C4-2B (cell line): ENCODE results near the gene OSBPL6.

Experiments used
- CTCF ChIP-seq: fragments of 450-650 bp; conservative IDR thresholded peaks from 2 replicates; pipeline ENCODE4 v1.5.1; 2017; ENCODE audit warnings: mild to moderate bottlenecking
- ZFX ChIP-seq: fragments of 450-650 bp; IDR thresholded peaks from 2 replicates; pipeline ENCODE4 v1.6.1; 2017

GRCh38 chr2:178307650-178308049 lies 113.3 kb downstream of the OSBPL6 start:
- TF ChIP-seq CTCF (no peak), ZFX (no peak)
